Measurements from ENCODE around the gene SDK1.
A peak's percentile ranks its signal among the peaks of the same experiment; 100 is the strongest.

The SDK1 gene

GRCh38 chr7:3527496-3528124, 226.6 kb downstream of the SDK1 start:
- TF ChIP-seq CTCF (IDR thresholded peaks at IDR 0.05; ENCODE audit: insufficient read depth, low read depth, low read length, missing control alignments) = no peak
- no peak for DNase-seq (ENCODE audit: low read depth)
- H3K4me3 ChIP-seq (ENCODE audit: low read length) = no peak overlapping the region

- no peak for DNase-seq (ENCODE audit: low read depth)
- TF ChIP-seq CTCF (IDR thresholded peaks at IDR 0.05; ENCODE audit: insufficient read depth, low read depth, low read length, missing control alignments) = no peak
- no peak overlapping the region for H3K4me3 ChIP-seq (ENCODE audit: low read length)
These were observed 232.0 kb downstream of the SDK1 start for GRCh38 chr7:3533040-3533439.

- DNase-seq (ENCODE audit: low read depth) = peak; percentile 78
- H3K4me3 ChIP-seq (ENCODE audit: low read length) = no peak overlapping the region
- TF ChIP-seq CTCF (IDR thresholded peaks at IDR 0.05; ENCODE audit: insufficient read depth, low read depth, low read length, missing control alignments) = no peak
These were observed 236.3 kb downstream of the SDK1 start for GRCh38 chr7:3537210-3537875.

GRCh38 chr7:3538041-3538440, 237.0 kb downstream of the SDK1 start:
- no peak overlapping the region for H3K4me3 ChIP-seq (ENCODE audit: low read length)
- DNase-seq (ENCODE audit: low read depth) = no peak
- no peak for TF ChIP-seq CTCF (IDR thresholded peaks at IDR 0.05; ENCODE audit: insufficient read depth, low read depth, low read length, missing control alignments)

- H3K4me3 ChIP-seq (ENCODE audit: low read length) = no peak overlapping the region
- no peak for TF ChIP-seq CTCF (IDR thresholded peaks at IDR 0.05; ENCODE audit: insufficient read depth, low read depth, low read length, missing control alignments)
- DNase-seq (ENCODE audit: low read depth) = no peak
These were observed 239.6 kb downstream of the SDK1 start for GRCh38 chr7:3540456-3541220.

- H3K4me3 ChIP-seq (ENCODE audit: low read length) = no peak overlapping the region
- TF ChIP-seq CTCF (IDR thresholded peaks at IDR 0.05; ENCODE audit: insufficient read depth, low read depth, low read length, missing control alignments) = no peak
- DNase-seq (ENCODE audit: low read depth) = no peak
These were observed 243.2 kb downstream of the SDK1 start for GRCh38 chr7:3544202-3544601.
